HEK293T (cell line): ENCODE results near the gene ATXN2L.

Source experiments
- CTCF ChIA-PET: fragments of 350-600 bp; formaldehyde crosslinking; extraction: SDS; loops from one replicate; lab custom pipeline; 2021; ENCODE audit warnings: antibody characterized with exemption, inconsistent platforms; lab: Yijun Ruan, JAX
- POLR2A ChIA-PET: fragments of 350-600 bp; formaldehyde crosslinking; extraction: SDS; loops from one replicate; lab custom pipeline; 2020; ENCODE audit warnings: antibody characterized with exemption, inconsistent platforms; lab: Yijun Ruan, JAX
- DNase-seq: peaks from one replicate; pipeline ENCODE4 v3.0.0; 2012; ENCODE audit warnings: mixed read lengths; ENCODE audit errors: extremely low spot score
- ARNT ChIP-seq: fragments of 450-650 bp; IDR thresholded peaks from 2 replicates; pipeline ENCODE4 v1.6.1; 2017; ENCODE audit warnings: mild to moderate bottlenecking
- BHLHE40 ChIP-seq: fragments of 450-650 bp; IDR thresholded peaks from 2 replicates; pipeline ENCODE4 v1.6.1; 2016; ENCODE audit warnings: mild to moderate bottlenecking, moderate library complexity, borderline replicate concordance
- CTBP1 ChIP-seq: fragments of 450-650 bp; IDR thresholded peaks from 2 replicates; pipeline ENCODE4 v1.6.1; 2016; ENCODE audit warnings: borderline replicate concordance
- ELF4 ChIP-seq: fragments of 450-650 bp; IDR thresholded peaks from 2 replicates; pipeline ENCODE4 v1.6.1; 2017; ENCODE audit warnings: antibody characterized with exemption
- FOXA1 ChIP-seq: fragments of 450-650 bp; IDR thresholded peaks from 2 replicates; pipeline ENCODE4 v1.6.1; 2016; ENCODE audit warnings: mild to moderate bottlenecking
- FOXK2 ChIP-seq: fragments of 450-650 bp; IDR thresholded peaks from 2 replicates; pipeline ENCODE4 v1.6.1; 2016; ENCODE audit warnings: mild to moderate bottlenecking
- FOXM1 ChIP-seq: fragments of 450-650 bp; IDR thresholded peaks from 2 replicates; pipeline ENCODE4 v1.6.1; 2017; ENCODE audit warnings: mild to moderate bottlenecking, borderline replicate concordance
- HDGF ChIP-seq: fragments of 450-650 bp; IDR thresholded peaks from 2 replicates; pipeline ENCODE4 v1.6.1; 2017; ENCODE audit warnings: antibody characterized with exemption, borderline replicate concordance
- L3MBTL2 ChIP-seq: fragments of 450-650 bp; conservative IDR thresholded peaks from 2 replicates; pipeline ENCODE4 v1.6.1; 2016; ENCODE audit warnings: mild to moderate bottlenecking
- LEF1 ChIP-seq: fragments of 450-650 bp; IDR thresholded peaks from 2 replicates; pipeline ENCODE4 v1.6.1; 2017; ENCODE audit warnings: mild to moderate bottlenecking, borderline replicate concordance
- NFRKB ChIP-seq: fragments of 450-650 bp; IDR thresholded peaks from 2 replicates; pipeline ENCODE4 v1.6.1; 2016; ENCODE audit warnings: mild to moderate bottlenecking, moderate library complexity
- SP1 ChIP-seq: fragments of 450-650 bp; IDR thresholded peaks from 2 replicates; pipeline ENCODE4 v1.6.1; 2017
- SUZ12 ChIP-seq: fragments of 450-650 bp; IDR thresholded peaks from 2 replicates; pipeline ENCODE4 v1.6.1; 2016; ENCODE audit warnings: mild to moderate bottlenecking
- TARDBP ChIP-seq: fragments of 450-650 bp; IDR thresholded peaks from 2 replicates; pipeline ENCODE4 v1.6.1; 2016
- ZNF384 ChIP-seq: fragments of 450-650 bp; IDR thresholded peaks from 2 replicates; pipeline ENCODE4 v1.6.1; 2016
- TF ChIP-seq, protein P1 (sequence below): fragments of 450-650 bp; IDR thresholded peaks from 2 replicates; pipeline ENCODE4 v1.6.1; 2016

ATXN2L gene

DNA sequence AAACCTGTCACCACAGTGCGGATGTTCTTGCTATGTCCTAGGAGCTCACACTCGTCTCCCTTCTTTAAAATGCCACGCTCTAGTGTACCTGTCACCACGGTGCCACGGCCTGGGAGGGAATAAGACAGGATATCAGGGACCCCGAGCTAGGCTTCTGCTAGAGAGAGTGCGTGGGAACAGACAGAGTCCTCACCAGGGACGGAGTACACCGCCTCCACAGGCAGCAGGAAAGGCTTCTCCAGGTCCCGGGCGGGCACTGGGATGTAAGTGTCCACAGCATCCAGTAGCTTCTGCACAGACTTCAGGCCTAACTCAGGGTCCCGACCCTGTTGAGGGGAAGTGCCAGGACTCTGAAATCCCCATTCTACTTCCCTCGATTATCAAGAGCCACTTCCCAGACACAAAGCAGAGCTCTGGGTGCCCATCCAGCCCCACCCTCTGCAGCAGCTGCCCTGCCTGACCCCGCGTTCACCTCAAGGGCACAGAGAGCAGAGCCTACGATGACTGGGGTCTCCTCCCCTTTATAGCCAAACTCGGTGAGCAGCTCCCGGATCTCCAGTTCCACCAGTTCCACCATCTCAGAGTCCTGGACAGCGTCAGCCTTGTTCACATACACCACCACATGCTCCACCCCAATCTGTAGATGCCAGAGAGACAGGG lies 21.6 kb downstream of the ATXN2L start:
- ChIA-PET CTCF (no interaction called here), POLR2A (interaction anchor here (1.7 to 5.9 kb wide), 5 partner anchors 12 to 106 kb away, joined by 9 to 96 read pairs (median 12); partner anchors contain the start of genes ATXN2L, NFATC2IP and SH2B1)
- DNase-seq, result no peak
- TF ChIP-seq SUZ12 (no peak), FOXM1 (no peak), NFRKB (no peak), TARDBP (no peak), ZNF384 (no peak), ELF4 (no peak), HDGF (no peak), LEF1 (no peak), ARNT (no peak), FOXA1 (no peak), L3MBTL2 (no peak)
- TF ChIP-seq, protein P1, sequence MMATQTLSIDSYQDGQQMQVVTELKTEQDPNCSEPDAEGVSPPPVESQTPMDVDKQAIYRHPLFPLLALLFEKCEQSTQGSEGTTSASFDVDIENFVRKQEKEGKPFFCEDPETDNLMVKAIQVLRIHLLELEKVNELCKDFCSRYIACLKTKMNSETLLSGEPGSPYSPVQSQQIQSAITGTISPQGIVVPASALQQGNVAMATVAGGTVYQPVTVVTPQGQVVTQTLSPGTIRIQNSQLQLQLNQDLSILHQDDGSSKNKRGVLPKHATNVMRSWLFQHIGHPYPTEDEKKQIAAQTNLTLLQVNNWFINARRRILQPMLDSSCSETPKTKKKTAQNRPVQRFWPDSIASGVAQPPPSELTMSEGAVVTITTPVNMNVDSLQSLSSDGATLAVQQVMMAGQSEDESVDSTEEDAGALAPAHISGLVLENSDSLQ, result no peak

DNA sequence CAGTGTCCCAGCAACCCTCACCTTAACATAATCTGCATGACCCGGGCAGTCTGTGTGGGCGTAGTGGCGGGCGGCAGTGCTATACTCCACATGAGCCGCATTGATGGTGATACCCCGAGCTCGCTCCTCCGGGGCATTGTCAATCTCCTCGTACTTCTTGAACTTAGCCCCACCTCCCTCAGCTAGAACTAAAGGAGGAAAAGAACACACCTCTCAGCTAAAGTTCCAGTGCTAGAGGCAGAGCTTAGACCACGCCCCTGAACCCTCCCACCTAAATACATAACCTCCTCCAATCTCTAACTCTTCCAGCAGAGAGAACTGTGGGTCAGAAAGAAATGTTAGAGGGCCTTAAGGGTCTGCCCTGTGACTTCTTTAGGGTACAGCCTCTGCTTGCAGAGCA lies 22.5 kb downstream of the ATXN2L start:
- ChIA-PET CTCF (no interaction called here), POLR2A (interaction anchor here (0.8 to 5.9 kb wide), 11 partner anchors 8 to 129 kb away, joined by 3 to 96 read pairs (median 9); partner anchors contain the start of genes ATXN2L, NFATC2IP and SH2B1)
- no peak for TF ChIP-seq FOXM1
- no peak for TF ChIP-seq TARDBP
- TF ChIP-seq LEF1, result no peak
- TF ChIP-seq ZNF384, result no peak
- TF ChIP-seq NFRKB, result no peak
- TF ChIP-seq CTBP1, result no peak
- TF ChIP-seq BHLHE40, result no peak
- no peak for TF ChIP-seq SP1
- TF ChIP-seq, protein P1, result no peak
- no peak for TF ChIP-seq ARNT
- peak; percentile 32 for DNase-seq

DNA sequence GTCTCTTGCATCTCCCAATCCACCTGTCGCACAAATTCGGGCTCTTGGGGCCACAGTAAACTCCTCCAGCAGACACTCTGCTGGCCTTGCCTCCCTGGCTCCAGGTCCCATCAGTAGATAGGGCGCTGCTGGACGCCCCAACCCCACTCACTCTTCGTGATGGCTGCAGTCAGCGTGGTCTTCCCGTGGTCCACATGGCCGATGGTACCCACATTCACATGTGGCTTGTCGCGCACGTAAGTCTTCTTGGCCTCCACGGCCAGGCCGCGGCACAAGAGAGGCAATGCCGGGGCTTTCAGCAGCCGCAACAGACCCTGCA lies 22.9 kb downstream of the ATXN2L start:
- CTCF ChIA-PET, result no interaction called here

DNA sequence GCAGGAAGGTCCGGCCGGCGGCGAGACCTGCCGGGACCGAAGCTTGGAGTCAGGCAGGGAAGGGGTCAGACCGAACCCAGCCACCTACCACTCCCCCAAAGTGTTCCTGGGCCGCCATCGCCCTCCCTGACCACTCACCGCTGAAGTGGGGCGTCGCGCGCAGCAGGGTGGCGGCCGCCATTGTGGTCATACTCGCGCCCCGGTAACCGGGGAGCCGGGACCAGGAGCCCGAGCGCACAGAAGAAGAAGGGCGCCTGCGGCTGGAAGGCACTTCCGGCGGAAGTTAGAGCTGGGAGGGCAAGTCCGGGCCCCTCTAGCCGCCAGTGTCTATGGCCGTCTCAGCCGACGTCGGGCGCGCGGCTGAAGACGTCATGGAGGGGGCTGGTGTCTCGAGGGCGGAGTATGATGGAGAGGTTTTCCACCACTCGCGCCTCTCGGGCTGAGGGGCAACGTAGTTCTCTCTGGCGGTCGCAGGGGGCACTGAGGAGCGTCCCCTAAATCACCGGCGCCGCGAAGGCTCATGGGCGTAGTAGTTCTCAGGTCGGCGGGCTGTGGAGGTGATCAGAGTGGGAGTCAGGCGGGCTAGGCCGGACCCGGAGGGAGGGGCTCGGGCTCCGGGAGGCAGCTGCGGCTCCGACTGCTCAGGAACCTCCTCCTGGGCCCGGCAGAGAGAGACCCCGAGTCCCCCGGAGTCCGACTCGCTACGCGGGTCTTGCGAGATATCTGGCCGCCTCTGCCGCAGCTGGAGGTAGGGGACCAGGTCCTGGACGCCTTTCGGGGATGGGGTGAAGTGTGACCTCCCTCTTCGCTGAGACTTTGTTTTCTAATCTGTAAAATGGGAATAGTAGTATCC lies 23.5 kb downstream of the ATXN2L start, which contains the start of gene TUFM:
Gene TUFM (minus strand): TSS at position 269 of the 853 bp plus-strand sequence. CDS start 79 bp downstream, at position 190.
- TF ChIP-seq SP1 (no peak), NFRKB (no peak), ELF4 (peak; percentile 55; the same call in 1 of the 2 replicates), HDGF (no peak)
- TF ChIP-seq, protein P1, result peak; percentile 94
- CTCF ChIA-PET, result interaction anchor here (0.9 kb wide), 1 partner anchor 10 kb away, joined by 5 read pairs; no protein-coding TSS in a partner anchor
- POLR2A ChIA-PET, result interaction anchor here (0.6 to 5.9 kb wide), 19 partner anchors 8 to 554 kb away, joined by 3 to 96 read pairs (median 6); partner anchors contain the start of genes ATXN2L, NFATC2IP, SBK1 and SH2B1
- DNase-seq, result peak; percentile 96

More for the DNA sequence above, 22.9 kb downstream of the ATXN2L start:
- TF ChIP-seq L3MBTL2 (peak; percentile 37; the same call in 1 of the 2 replicates), ELF4 (no peak), FOXA1 (no peak)
- DNase-seq, result no peak
- POLR2A ChIA-PET, result interaction anchor here (0.8 to 5.9 kb wide), 16 partner anchors 8 to 128 kb away, joined by 3 to 96 read pairs (median 6); partner anchors contain the start of genes ATXN2L, NFATC2IP and SH2B1

DNA sequence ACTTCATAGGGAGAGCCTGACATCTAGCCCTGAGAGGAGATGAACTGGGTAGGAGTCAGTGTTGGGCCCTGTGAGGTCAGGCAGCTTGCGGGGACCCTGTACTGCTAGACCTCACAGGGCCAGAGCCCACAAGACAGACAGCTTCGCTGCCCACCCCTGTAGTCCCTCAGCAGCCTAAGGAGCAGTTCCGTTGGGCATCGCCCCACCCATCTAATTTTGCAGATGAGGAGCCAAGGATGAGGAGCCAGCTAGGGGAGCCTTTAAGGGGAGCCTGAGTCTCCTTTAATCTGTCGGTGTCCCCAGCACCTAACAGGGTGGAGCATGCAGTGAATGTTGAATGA lies 24.1 kb downstream of the ATXN2L start:
- no peak for DNase-seq
- CTCF ChIA-PET, result interaction anchor here (0.9 kb wide), 1 partner anchor 10 kb away, joined by 5 read pairs; no protein-coding TSS in a partner anchor
- POLR2A ChIA-PET, result interaction anchor here (1.0 to 5.9 kb wide), 8 partner anchors 9 to 127 kb away, joined by 3 to 96 read pairs (median 10); partner anchors contain the start of genes ATXN2L and SH2B1
- TF ChIP-seq FOXM1, result no peak
- no peak for TF ChIP-seq ZNF384
- TF ChIP-seq BHLHE40, result no peak
- TF ChIP-seq TARDBP, result no peak
- TF ChIP-seq HDGF, result no peak
- no peak for TF ChIP-seq SP1
- TF ChIP-seq CTBP1, result no peak
- TF ChIP-seq SUZ12, result no peak
- no peak for TF ChIP-seq LEF1
- no peak for TF ChIP-seq FOXK2
- TF ChIP-seq FOXA1, result no peak
- no peak for TF ChIP-seq ARNT
- TF ChIP-seq L3MBTL2, result no peak
- TF ChIP-seq NFRKB, result no peak
- TF ChIP-seq ELF4, result no peak
- TF ChIP-seq, protein P1, result no peak
